SW480 (cell line): ENCODE data around the gene ACOXL.
A peak's percentile ranks its signal among the peaks of the same experiment; 100 is the strongest.

Experiments
- DNase-seq: peaks from one replicate; pipeline ENCODE4 v3.0.0-alpha.2; 2016; ENCODE audit warnings: low spot score

Gene ACOXL

GRCh38 chr2:110718990-110719389, 13.4 kb upstream of the ACOXL start:
- no peak for DNase-seq

GRCh38 chr2:110720547-110720946, 11.8 kb upstream of the ACOXL start:
- no peak for DNase-seq

GRCh38 chr2:110724820-110725219, 7.6 kb upstream of the ACOXL start:
- no peak for DNase-seq

- no peak for DNase-seq
Observed at GRCh38 chr2:110725370-110725769, 7.0 kb upstream of the ACOXL start.

- DNase-seq = no peak
Observed at GRCh38 chr2:110725859-110726258, 6.5 kb upstream of the ACOXL start.

- no peak for DNase-seq
Observed at GRCh38 chr2:110726285-110726684, 6.1 kb upstream of the ACOXL start.

- peak; percentile 33 for DNase-seq
Observed at GRCh38 chr2:110727923-110728322, 4.5 kb upstream of the ACOXL start.

GRCh38 chr2:110729106-110729505, 3.3 kb upstream of the ACOXL start:
- no peak for DNase-seq

- peak; percentile 38 for DNase-seq
Observed at GRCh38 chr2:110731064-110731463, 1.3 kb upstream of the ACOXL start.

- no peak for DNase-seq
Observed at GRCh38 chr2:110735366-110735765, 3.0 kb downstream of the ACOXL start.

- no peak for DNase-seq
Observed at GRCh38 chr2:110737783-110738182, 5.4 kb downstream of the ACOXL start.

- no peak for DNase-seq
Observed at GRCh38 chr2:110740747-110741349, 8.5 kb downstream of the ACOXL start.

GRCh38 chr2:110741491-110741980, 9.2 kb downstream of the ACOXL start:
- DNase-seq = peak; percentile 47

- no peak for DNase-seq
Observed at GRCh38 chr2:110742412-110742811, 10.0 kb downstream of the ACOXL start.

- no peak for DNase-seq
Observed at GRCh38 chr2:110743600-110743999, 11.2 kb downstream of the ACOXL start.

GRCh38 chr2:110744429-110744828, 12.1 kb downstream of the ACOXL start:
- DNase-seq = no peak

- DNase-seq = no peak
Observed at GRCh38 chr2:110745048-110745447, 12.7 kb downstream of the ACOXL start.

GRCh38 chr2:110746586-110747521, 14.5 kb downstream of the ACOXL start:
- no peak for DNase-seq

GRCh38 chr2:110747522-110748488, 15.4 kb downstream of the ACOXL start:
- DNase-seq = no peak

GRCh38 chr2:110748489-110748867, 16.1 kb downstream of the ACOXL start:
- peak; percentile 75 for DNase-seq

GRCh38 chr2:110751642-110752041, 19.3 kb downstream of the ACOXL start:
- no peak for DNase-seq

GRCh38 chr2:110752871-110753270, 20.5 kb downstream of the ACOXL start:
- DNase-seq = no peak
